Caco-2 (cell line): Measurements from ENCODE around the gene TAF3. TPM values are rescaled to one million over a fixed set of nuclear protein-coding genes. Genes with fewer than 3 reads are reported as not detected.

Experiments used
- BruUV-seq: library from RNA; stranded (reverse); fragments of 400-500 nt; replicated peaks from 2 replicates; lab custom pipeline; 2021; lab: Mats Ljungman, UMichigan
- CTCF ChIA-PET: fragments of 300-600 bp; sonication (Branson Sonifier 250); formaldehyde crosslinking; loops from one replicate; lab custom pipeline; 2022; ENCODE audit warnings: antibody characterized with exemption; lab: Charles Lee
- POLR2A ChIA-PET: fragments of 300-600 bp; sonication (Branson Sonifier 250); formaldehyde crosslinking; loops from one replicate; lab custom pipeline; 2022; ENCODE audit warnings: antibody characterized with exemption; lab: Charles Lee
- DNase-seq, 2 experiments: peaks; one replicate each; pipeline versions ENCODE4 v3.0.0 to v3.0.0-alpha.2; 2020 to 2022
- H3K27me3 ChIP-seq: replicated peaks from 2 replicates; pipeline ENCODE4 v1.6.0; 2011; ENCODE audit warnings: low read length; ENCODE audit not compliant: control insufficient read depth, insufficient read depth
- H3K36me3 ChIP-seq: 2 replicates; pipeline ENCODE4 v1.5.1; 2011; ENCODE audit warnings: low read length; ENCODE audit not compliant: control insufficient read depth, insufficient read depth
- H3K4me1 ChIP-seq: fragments of 250-450 bp; sonication (Bioruptor Pico); 2 replicates; pipeline ENCODE4 v1.5.1; 2020; ENCODE audit warnings: mild to moderate bottlenecking
- H3K4me3 ChIP-seq: 2 replicates; pipeline ENCODE4 v1.5.1; 2011; ENCODE audit warnings: low read depth, mild to moderate bottlenecking, control low read depth, low read length
- H3K9me3 ChIP-seq: fragments of 250-450 bp; sonication (Bioruptor Pico); 2 replicates; pipeline ENCODE4 v1.5.1; 2020; ENCODE audit warnings: mild to moderate bottlenecking, moderate library complexity
- H3K27ac Mint-ChIP-seq: one replicate; pipeline ENCODE4 v1.8.0; 2022; ENCODE audit warnings: mixed read lengths; ENCODE audit not compliant: unreplicated experiment
- H3K27me3 Mint-ChIP-seq: one replicate; pipeline ENCODE4 v1.8.0; 2022; ENCODE audit warnings: mixed read lengths; ENCODE audit not compliant: insufficient read depth, unreplicated experiment
- H3K36me3 Mint-ChIP-seq: one replicate; pipeline ENCODE4 v1.8.0; 2022; ENCODE audit warnings: mild to moderate bottlenecking, mixed read lengths; ENCODE audit not compliant: insufficient read depth, unreplicated experiment
- H3K4me1 Mint-ChIP-seq: one replicate; pipeline ENCODE4 v1.8.0; 2022; ENCODE audit warnings: low read depth, mixed read lengths; ENCODE audit not compliant: unreplicated experiment
- H3K4me3 Mint-ChIP-seq: one replicate; pipeline ENCODE4 v1.8.0; 2022; ENCODE audit warnings: mild to moderate bottlenecking, moderate library complexity, mixed read lengths; ENCODE audit not compliant: unreplicated experiment
- H3K9me3 Mint-ChIP-seq: one replicate; pipeline ENCODE4 v1.8.0; 2022; ENCODE audit warnings: mixed read lengths; ENCODE audit not compliant: unreplicated experiment
- CTCF ChIP-seq, 2 experiments: fragments of 200-600 bp in 1 of 2; IDR thresholded peaks; 1 replicate in 1 of 2; 2 replicates in 1 of 2; pipeline versions ENCODE4 v1.5.1 to v1.8.0; 2011 to 2022; ENCODE audit warnings: antibody characterized with exemption in 1 of 2, control low read depth in 1 of 2, inconsistent platforms in 1 of 2, low read depth in 1 of 2, low read length in 1 of 2, mild to moderate bottlenecking in 1 of 2, moderate library complexity in 1 of 2; ENCODE audit not compliant: insufficient read depth in 1 of 2, severe bottlenecking in 1 of 2, unreplicated experiment in 1 of 2
- intact Hi-C: fragments of 100-400 bp; cut with micrococcal nuclease; formaldehyde crosslinking; loops from one replicate; pipeline ENCODE4 v1.10.0; 2022; ENCODE audit not compliant: unreplicated experiment
- total RNA-seq: library from RNA; stranded (reverse); gene quantifications from 2 replicates; pipeline ENCODE4 v1.2.3, GENCODE V29; 2022

TAF3 gene
- total RNA-seq, 1 experiment from 2014 or later: 30.6 TPM

GRCh38 chr10:8058274-8059111 is 240.2 kb downstream of the TAF3 start:
- Mint-ChIP-seq H3K9me3 (no peaks in the 10 kb centered on the region), H3K27ac (peak overlapping the region; percentile 34), H3K27me3 (no peaks in the 10 kb centered on the region), H3K4me1 (peaks cover 37% of the 10 kb centered on the region), H3K36me3 (peaks cover 85% of the 10 kb centered on the region), H3K4me3 (no peak overlapping the region)
- no peak for TF ChIP-seq CTCF (IDR thresholded peaks at IDR 0.05; ENCODE audit: insufficient read depth in 1 of 2, low read depth in 1 of 2, low read length in 1 of 2, severe bottlenecking in 1 of 2, unreplicated experiment in 1 of 2)
- H3K9me3 ChIP-seq: no peaks in the 10 kb centered on the region
- H3K27me3 ChIP-seq: no peaks in the 10 kb centered on the region
- CTCF ChIA-PET: no interaction called here
- POLR2A ChIA-PET: no interaction called here
- no peaks in the 10 kb centered on the region; the same call in none of the 2 replicates for H3K36me3 ChIP-seq
- peaks cover 34% of the 10 kb centered on the region for H3K4me1 ChIP-seq
- DNase-seq: no peak
- no TSS peak for BruUV-seq
- intact Hi-C loops: loop anchor here (10.0 kb wide), 1 partner anchor 1246 kb away; no protein-coding TSS in a partner anchor
- H3K4me3 ChIP-seq: no peak overlapping the region

- Histone ChIP-seq H3K27me3 (no peaks in the 10 kb centered on the region), H3K4me3 (no peak overlapping the region), H3K4me1 (peaks cover 40% of the 10 kb centered on the region), H3K36me3 (peaks cover 3% of the 10 kb centered on the region), H3K9me3 (no peaks in the 10 kb centered on the region)
- Mint-ChIP-seq H3K9me3 (no peaks in the 10 kb centered on the region), H3K4me1 (peaks cover 43% of the 10 kb centered on the region), H3K27me3 (no peaks in the 10 kb centered on the region), H3K4me3 (no peak overlapping the region), H3K27ac (peak overlapping the region; percentile 34), H3K36me3 (peaks cover 85% of the 10 kb centered on the region)
- no peak for TF ChIP-seq CTCF (IDR thresholded peaks at IDR 0.05; ENCODE audit: insufficient read depth in 1 of 2, low read depth in 1 of 2, low read length in 1 of 2, severe bottlenecking in 1 of 2, unreplicated experiment in 1 of 2)
- no TSS peak for BruUV-seq
- intact Hi-C loops: loop anchor here (10.0 kb wide), 1 partner anchor 1245 kb away; no protein-coding TSS in a partner anchor
- no peak for DNase-seq
- ChIA-PET CTCF (no interaction called here), POLR2A (interaction anchor here (0.6 kb wide), 1 partner anchor 44 kb away, joined by 4 read pairs; no protein-coding TSS in a partner anchor)
These were observed 241.1 kb downstream of the TAF3 start for GRCh38 chr10:8059191-8059936.

- H3K27me3 ChIP-seq: no peaks in the 10 kb centered on the region
These were observed 241.9 kb downstream of the TAF3 start for GRCh38 chr10:8060010-8060703.

More at GRCh38 chr10:8060010-8060703, 241.9 kb downstream of the TAF3 start:
- intact Hi-C loops: no loop called here
- no peaks in the 10 kb centered on the region for H3K9me3 Mint-ChIP-seq
- H3K36me3 ChIP-seq: peaks cover 3% of the 10 kb centered on the region
- TF ChIP-seq CTCF (IDR thresholded peaks at IDR 0.05; ENCODE audit: insufficient read depth in 1 of 2, low read depth in 1 of 2, low read length in 1 of 2, severe bottlenecking in 1 of 2, unreplicated experiment in 1 of 2): no peak
- peak overlapping the region; percentile 47 for H3K27ac Mint-ChIP-seq
- H3K4me3 ChIP-seq: no peak overlapping the region
- BruUV-seq: no TSS peak
- H3K4me1 ChIP-seq: peaks cover 46% of the 10 kb centered on the region
- CTCF ChIA-PET: no interaction called here
- peaks cover 43% of the 10 kb centered on the region for H3K4me1 Mint-ChIP-seq
- no peak overlapping the region for H3K4me3 Mint-ChIP-seq
- H3K9me3 ChIP-seq: no peaks in the 10 kb centered on the region
- no peak for DNase-seq
- POLR2A ChIA-PET: interaction anchor here (0.6 to 0.7 kb wide), 2 partner anchors 43 to 342 kb away, joined by 4 read pairs; no protein-coding TSS in a partner anchor
- H3K36me3 Mint-ChIP-seq: peaks cover 86% of the 10 kb centered on the region
- no peaks in the 10 kb centered on the region for H3K27me3 Mint-ChIP-seq
